Stimulated activated CD8-positive, alpha-beta memory T cell treated with anti-CD3 and anti-CD28 coated beads, Interleukin-7, amount 100 ng/mL, for 1 hour (primary cell): ENCODE results near the gene ASPRV1.
"Not testable (repeated sequence)": the region's sequence is repeated elsewhere in the genome, so short reads cannot be mapped to it uniquely, and the experiment has no call there.

Experiments
- DNase-seq, 2 donors: peaks; one replicate each; pipeline ENCODE4 v3.0.0-alpha.2; 2020; ENCODE audit warnings: low read depth in 2 of 2

The ASPRV1 gene

GRCh38 chr2:69961496-69961895 lies at the start of gene ASPRV1:
TSS of gene ASPRV1 (minus strand) at chr2:69961631. CDS start at chr2:69961436, 195 bp downstream.
- DNase-seq, result no peak

GRCh38 chr2:70010576-70011111 lies 49.2 kb upstream of the ASPRV1 start:
- no peak for DNase-seq

GRCh38 chr2:70009762-70010575 lies 48.5 kb upstream of the ASPRV1 start:
- no peak for DNase-seq

GRCh38 chr2:70008290-70008689 lies 46.9 kb upstream of the ASPRV1 start:
- DNase-seq, result no peak

GRCh38 chr2:70007151-70007550 lies 45.7 kb upstream of the ASPRV1 start:
- DNase-seq, result no peak

GRCh38 chr2:70006447-70006784 lies 45.0 kb upstream of the ASPRV1 start:
- DNase-seq, result no peak

GRCh38 chr2:70005752-70006446 lies 44.5 kb upstream of the ASPRV1 start:
- DNase-seq, result no peak

GRCh38 chr2:70005216-70005615 lies 43.8 kb upstream of the ASPRV1 start:
- DNase-seq, result no peak

- DNase-seq, result no peak
Measured at GRCh38 chr2:70003093-70003830, 41.8 kb upstream of the ASPRV1 start.

GRCh38 chr2:70002241-70002899 lies 40.9 kb upstream of the ASPRV1 start:
- no peak for DNase-seq

- DNase-seq, result not testable (repeated sequence)
Measured at GRCh38 chr2:70000529-70000928, 39.1 kb upstream of the ASPRV1 start.

GRCh38 chr2:69998761-69999160 lies 37.3 kb upstream of the ASPRV1 start:
- no peak for DNase-seq

GRCh38 chr2:69997015-69997830 lies 35.8 kb upstream of the ASPRV1 start:
- DNase-seq, result no peak

- DNase-seq, result no peak
Measured at GRCh38 chr2:69995511-69995910, 34.1 kb upstream of the ASPRV1 start.

- no peak for DNase-seq
Measured at GRCh38 chr2:69994166-69994565, 32.7 kb upstream of the ASPRV1 start.

GRCh38 chr2:69993708-69994107 lies 32.3 kb upstream of the ASPRV1 start:
- DNase-seq, result no peak

- DNase-seq, result no peak
Measured at GRCh38 chr2:69993048-69993565, 31.7 kb upstream of the ASPRV1 start.

GRCh38 chr2:69992310-69993047 lies 31.0 kb upstream of the ASPRV1 start:
- DNase-seq, result no peak

- DNase-seq, result no peak
Measured at GRCh38 chr2:69989441-69990105, 28.1 kb upstream of the ASPRV1 start.
